C4-2B (cell line): ENCODE data around the gene SIRT7.

Experiments
- H3K27ac ChIP-seq: fragments of 450-650 bp; 2 replicates; pipeline ENCODE4 v1.5.1; 2017
- CTCF ChIP-seq: fragments of 450-650 bp; conservative IDR thresholded peaks from 2 replicates; pipeline ENCODE4 v1.5.1; 2017; ENCODE audit warnings: mild to moderate bottlenecking
- ZFX ChIP-seq: fragments of 450-650 bp; IDR thresholded peaks from 2 replicates; pipeline ENCODE4 v1.6.1; 2017

Gene SIRT7

DNA sequence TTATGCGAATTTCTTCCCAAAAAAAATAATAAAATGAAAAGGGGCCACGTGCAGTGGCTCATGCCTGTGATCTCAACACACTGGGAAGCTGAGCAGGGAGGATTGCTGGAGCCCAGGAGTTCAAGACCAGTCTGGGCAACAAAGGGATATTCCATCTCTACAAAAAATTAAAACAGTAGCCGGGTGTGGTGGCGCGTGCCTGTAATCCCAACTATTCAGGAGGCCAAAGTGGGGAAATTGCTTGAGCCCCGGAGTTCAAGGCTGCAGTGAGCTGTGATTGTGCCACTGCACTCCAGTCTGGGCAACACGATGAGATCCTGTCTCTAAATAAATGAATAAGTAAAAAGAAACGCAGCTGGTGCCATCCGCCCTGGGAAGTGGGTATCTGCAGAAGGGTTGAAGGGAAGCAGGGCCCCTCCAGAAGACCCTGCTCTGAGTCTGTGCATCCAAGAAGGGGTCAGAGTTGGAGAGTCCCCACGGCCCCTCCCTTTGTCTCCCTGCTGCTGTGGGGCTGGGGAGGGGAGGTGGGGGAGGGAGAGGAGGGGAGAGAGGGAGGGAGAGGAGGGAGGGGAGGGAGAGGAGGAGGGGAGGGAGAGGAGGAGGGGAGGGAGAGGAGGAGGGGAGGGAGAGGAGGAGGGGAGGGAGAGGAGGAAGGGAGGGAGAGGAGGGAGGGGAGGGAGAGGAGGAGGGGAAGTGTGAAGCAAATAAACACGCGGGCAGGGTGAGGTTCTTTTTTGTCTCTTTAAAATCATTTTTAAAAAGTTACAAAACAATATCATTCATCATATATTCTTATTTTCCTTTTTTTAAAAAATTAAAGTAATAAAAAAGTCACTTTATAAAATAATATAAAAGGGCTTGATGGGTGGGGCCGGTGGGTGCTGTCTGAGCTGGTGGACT is 34.1 kb upstream of the SIRT7 start:
- TF ChIP-seq CTCF (no peak), ZFX (no peak)
- H3K27ac ChIP-seq: no peak overlapping the region

DNA sequence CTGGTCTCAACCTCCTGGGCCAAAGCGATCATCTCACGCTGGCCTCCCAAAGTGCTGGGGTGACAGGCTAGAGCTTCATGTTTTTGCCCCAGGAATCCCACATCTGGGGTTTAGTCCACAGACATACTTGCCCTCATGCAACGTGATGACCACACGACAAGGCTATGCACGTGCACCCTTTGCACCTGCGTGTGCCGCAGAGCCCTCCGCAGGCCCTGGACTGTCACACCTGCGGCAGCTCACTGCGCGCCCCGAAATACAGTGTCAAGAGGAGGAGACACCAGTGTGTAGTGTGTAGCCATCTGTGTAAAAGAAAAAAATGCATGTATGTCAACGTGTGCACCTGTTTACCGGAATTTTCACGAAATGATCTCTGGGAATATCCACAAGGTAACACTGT is 32.5 kb upstream of the SIRT7 start:
- TF ChIP-seq ZFX: no peak
- TF ChIP-seq CTCF: no peak

DNA sequence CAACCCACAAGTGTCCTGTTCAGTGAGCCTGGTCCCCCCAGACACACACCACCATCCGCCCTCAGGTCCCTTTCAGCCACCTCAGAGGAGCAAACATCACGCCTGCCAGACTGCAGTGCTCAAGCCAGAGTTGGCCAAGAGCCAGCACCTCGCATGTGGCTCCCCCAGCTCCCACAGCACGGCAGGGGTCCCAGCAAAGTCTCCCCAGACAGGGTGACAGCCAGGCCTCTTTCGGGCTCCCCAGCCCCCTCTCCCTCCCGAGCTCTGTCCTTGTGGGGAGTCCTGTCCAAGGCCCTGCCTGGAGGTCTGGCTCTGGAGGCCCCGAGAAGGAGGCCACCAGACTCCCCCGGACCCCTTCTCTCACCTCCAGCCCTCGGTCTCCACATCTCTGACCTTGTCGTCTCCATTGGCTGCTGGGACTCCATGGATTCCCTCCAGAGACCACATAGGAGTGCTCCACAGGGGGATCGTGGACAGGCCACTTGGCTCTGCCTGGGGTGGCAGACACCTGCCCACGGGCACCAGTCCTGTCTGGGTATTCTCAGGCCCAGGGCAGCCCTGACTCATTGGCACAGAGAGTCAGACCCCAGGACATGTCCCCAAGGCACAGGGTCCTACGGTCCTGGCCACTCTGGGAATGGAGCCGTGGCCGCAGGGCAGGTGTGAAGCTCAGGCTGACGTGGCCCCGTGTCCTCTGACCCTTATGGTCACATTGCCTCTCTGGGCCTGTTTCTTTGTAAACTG is 30.8 kb upstream of the SIRT7 start:
- TF ChIP-seq CTCF (no peak), ZFX (no peak)
- H3K27ac ChIP-seq: no peak overlapping the region

More for the DNA sequence above, 32.5 kb upstream of the SIRT7 start:
- no peak overlapping the region for H3K27ac ChIP-seq

DNA sequence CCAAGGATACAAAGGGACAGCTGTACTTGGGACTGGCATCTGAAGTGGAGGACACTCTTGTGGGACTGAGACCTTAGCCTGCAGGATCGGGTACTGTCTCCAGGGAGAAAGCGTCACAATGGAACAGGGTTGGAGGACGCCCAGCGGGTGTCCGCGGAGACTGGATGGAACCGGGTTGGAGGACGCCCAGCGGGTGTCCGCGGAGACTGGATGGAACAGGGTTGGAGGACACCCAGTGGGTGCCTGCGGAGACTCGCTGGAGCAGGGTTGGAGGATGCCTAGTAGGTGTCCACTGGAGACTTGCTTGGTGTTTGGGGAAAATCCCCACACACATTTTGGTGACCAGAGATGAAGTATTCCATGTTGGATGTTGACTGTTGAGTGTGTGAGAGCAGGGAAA is 29.2 kb upstream of the SIRT7 start, which contains the start of gene MYADML2:
Gene MYADML2 (minus strand): TSS at position 45 of the 400 bp plus-strand sequence. CDS start 5,492 bp downstream, outside the sequence.
- TF ChIP-seq ZFX (no peak), CTCF (no peak)
- H3K27ac ChIP-seq: no peak within 1 kb of the TSS

GRCh38 chr17:81944858-81945257 is 26.9 kb upstream of the SIRT7 start:
- H3K27ac ChIP-seq: no peak overlapping the region
- TF ChIP-seq CTCF (no peak), ZFX (no peak)

DNA sequence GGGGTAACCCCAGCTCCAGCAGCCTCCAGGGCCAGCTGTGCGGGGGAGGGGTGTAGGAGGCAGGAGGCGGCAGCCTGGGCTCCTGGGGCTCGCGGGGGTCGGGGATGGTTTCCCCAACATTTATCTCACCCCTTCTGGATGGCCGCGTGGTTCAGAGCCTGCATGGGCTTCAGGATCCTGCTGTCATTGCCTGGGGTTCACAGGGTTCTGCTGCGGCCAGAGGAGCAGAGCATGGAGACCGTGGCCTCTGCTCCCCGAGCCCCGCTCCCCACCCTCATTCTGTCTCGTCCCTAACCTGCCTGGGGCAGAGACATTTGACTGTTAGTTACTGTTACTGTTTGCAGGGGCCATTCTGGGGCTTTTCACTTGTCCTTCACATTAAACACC is 24.2 kb upstream of the SIRT7 start:
- H3K27ac ChIP-seq: no peak overlapping the region
- TF ChIP-seq ZFX: no peak
- TF ChIP-seq CTCF: no peak
